H9 (cell line): ENCODE measurements around the gene EPHA10. TPM values are rescaled to one million over a fixed set of nuclear protein-coding genes. Genes with fewer than 3 reads are reported as not detected.

Experiments used
- DNase-seq: peaks from one replicate; pipeline ENCODE4 v3.0.0-alpha.2; 2017
- H2AFZ ChIP-seq: one replicate; pipeline ENCODE4 v1.6.1; 2013; ENCODE audit warnings: mild to moderate bottlenecking, low read length, control low read depth, moderate library complexity
- H2AK5ac ChIP-seq: 2 replicates; pipeline ENCODE4 v1.6.1; 2013; ENCODE audit warnings: low read length, control low read depth, mixed read lengths; ENCODE audit not compliant: insufficient read length
- H2BK120ac ChIP-seq: one replicate; pipeline ENCODE4 v1.6.1; 2013; ENCODE audit warnings: low read depth, mild to moderate bottlenecking, low read length, control low read depth, inconsistent platforms; ENCODE audit not compliant: poor library complexity, severe bottlenecking
- H2BK12ac ChIP-seq: 2 replicates; pipeline ENCODE4 v1.6.1; 2013; ENCODE audit warnings: low read length, control low read depth, mixed read lengths, low read depth; ENCODE audit not compliant: insufficient read length
- H2BK15ac ChIP-seq: 2 replicates; pipeline ENCODE4 v1.6.1; 2013; ENCODE audit warnings: low read depth, low read length, control low read depth
- H2BK20ac ChIP-seq: one replicate; pipeline ENCODE4 v1.6.1; 2013; ENCODE audit warnings: low read depth, mild to moderate bottlenecking, low read length, control low read depth, inconsistent platforms; ENCODE audit not compliant: poor library complexity, severe bottlenecking
- H2BK5ac ChIP-seq: 2 replicates; pipeline ENCODE4 v1.6.1; 2013; ENCODE audit warnings: low read length, control low read depth, mixed read lengths; ENCODE audit not compliant: insufficient read length
- H3K14ac ChIP-seq: 2 replicates; pipeline ENCODE4 v1.6.1; 2013; ENCODE audit warnings: low read length, control low read depth; ENCODE audit not compliant: insufficient read depth
- H3K18ac ChIP-seq: 2 replicates; pipeline ENCODE4 v1.6.1; 2013; ENCODE audit warnings: low read depth, mild to moderate bottlenecking, mixed read lengths, low read length, control low read depth; ENCODE audit not compliant: insufficient read length
- H3K23ac ChIP-seq: 2 replicates; pipeline ENCODE4 v1.6.1; 2013; ENCODE audit warnings: low read length, control low read depth, mixed read lengths, low read depth; ENCODE audit not compliant: insufficient read length
- H3K23me2 ChIP-seq: 2 replicates; pipeline ENCODE4 v1.6.1; 2013; ENCODE audit warnings: low read depth, mild to moderate bottlenecking, mixed read lengths, low read length, control low read depth; ENCODE audit not compliant: insufficient read length, poor library complexity, severe bottlenecking
- H3K27ac ChIP-seq: 2 replicates; pipeline ENCODE4 v1.5.1; 2013; ENCODE audit warnings: low read length, control low read depth, mixed read lengths, low read depth; ENCODE audit not compliant: insufficient read length
- H3K27me3 ChIP-seq: 2 replicates; pipeline ENCODE4 v1.6.1; 2013; ENCODE audit warnings: low read length, control low read depth, inconsistent platforms; ENCODE audit not compliant: insufficient read depth
- H3K4ac ChIP-seq: 2 replicates; pipeline ENCODE4 v1.6.1; 2013; ENCODE audit warnings: low read depth, mild to moderate bottlenecking, control low read depth, inconsistent platforms, low read length, moderate library complexity
- H3K4me1 ChIP-seq: 2 replicates; pipeline ENCODE4 v1.6.1; 2013; ENCODE audit warnings: low read length, control low read depth, inconsistent platforms; ENCODE audit not compliant: insufficient read depth
- H3K4me2 ChIP-seq: 2 replicates; pipeline ENCODE4 v1.6.1; 2013; ENCODE audit warnings: low read length, control low read depth, mixed read lengths; ENCODE audit not compliant: insufficient read length, insufficient read depth
- H3K56ac ChIP-seq: 2 replicates; pipeline ENCODE4 v1.6.1; 2013; ENCODE audit warnings: low read depth, mild to moderate bottlenecking, mixed read lengths, low read length, control low read depth; ENCODE audit not compliant: insufficient read length
- H3K79me1 ChIP-seq: 2 replicates; pipeline ENCODE4 v1.6.1; 2013; ENCODE audit warnings: low read depth, mild to moderate bottlenecking, moderate library complexity, low read length, control low read depth, inconsistent platforms; ENCODE audit not compliant: insufficient read depth, poor library complexity, severe bottlenecking
- H3K79me2 ChIP-seq: 2 replicates; pipeline ENCODE4 v1.6.1; 2013; ENCODE audit warnings: low read length, control low read depth, inconsistent platforms; ENCODE audit not compliant: insufficient read depth
- H3K9ac ChIP-seq: 2 replicates; pipeline ENCODE4 v1.6.1; 2013; ENCODE audit warnings: low read length, control low read depth, mixed read lengths; ENCODE audit not compliant: insufficient read length; ENCODE audit errors: extremely low read depth
- H3K9me3 ChIP-seq: one replicate; pipeline ENCODE4 v1.6.1; 2013; ENCODE audit warnings: low read depth, low read length, inconsistent platforms; ENCODE audit not compliant: control insufficient read depth
- H3T11ph ChIP-seq: one replicate; pipeline ENCODE4 v1.6.1; 2013; ENCODE audit warnings: mild to moderate bottlenecking, low read length, control low read depth, inconsistent platforms
- H4K20me1 ChIP-seq: one replicate; pipeline ENCODE4 v1.6.1; 2013; ENCODE audit not compliant: control insufficient read depth, insufficient read length, insufficient read depth
- H4K5ac ChIP-seq: 2 replicates; pipeline ENCODE4 v1.6.1; 2013; ENCODE audit warnings: low read depth, mild to moderate bottlenecking, mixed read lengths, low read length, control low read depth; ENCODE audit not compliant: insufficient read length
- H4K8ac ChIP-seq: replicated peaks from 2 replicates; pipeline ENCODE4 v1.6.1; 2013; ENCODE audit warnings: low read length, control low read depth, mixed read lengths, low read depth; ENCODE audit not compliant: insufficient read length
- H4K91ac ChIP-seq: 2 replicates; pipeline ENCODE4 v1.6.1; 2013; ENCODE audit warnings: low read depth, mild to moderate bottlenecking, moderate library complexity, mixed read lengths, low read length, control low read depth; ENCODE audit not compliant: insufficient read length
- H3K27ac Mint-ChIP-seq, 3 experiments: 2 replicates in 2 of 3; 3 replicates in 1 of 3; pipeline ENCODE4 v1.8.0; 2020 to 2021; ENCODE audit warnings: mixed read lengths in 3 of 3, mild to moderate bottlenecking in 1 of 3, moderate library complexity in 1 of 3
- H3K27me3 Mint-ChIP-seq: 2 replicates; pipeline ENCODE4 v1.8.0; 2021; ENCODE audit warnings: low read depth, mild to moderate bottlenecking, moderate library complexity, mixed read lengths
- H3K36me3 Mint-ChIP-seq, 3 experiments: 2 replicates in 2 of 3; 3 replicates in 1 of 3; pipeline ENCODE4 v1.8.0; 2020 to 2021; ENCODE audit warnings: low read depth in 3 of 3, mixed read lengths in 3 of 3; ENCODE audit not compliant: insufficient read depth in 1 of 3
- H3K4me1 Mint-ChIP-seq, 2 experiments: 2 replicates each; pipeline ENCODE4 v1.8.0; 2020; ENCODE audit warnings: mixed read lengths in 2 of 2
- H3K4me3 Mint-ChIP-seq, 2 experiments: 2 replicates in 1 of 2; 3 replicates in 1 of 2; pipeline ENCODE4 v1.8.0; 2020 to 2021; ENCODE audit warnings: mild to moderate bottlenecking in 2 of 2, mixed read lengths in 2 of 2, moderate library complexity in 1 of 2
- H3K9me3 Mint-ChIP-seq, 2 experiments: 2 replicates in 1 of 2; 3 replicates in 1 of 2; pipeline ENCODE4 v1.8.0; 2020; ENCODE audit warnings: mild to moderate bottlenecking in 2 of 2, mixed read lengths in 2 of 2, moderate library complexity in 1 of 2
- WGBS: extraction: QIAGEN DNeasy Blood & Tissue Kit; methylation state at CpG from one replicate; pipeline ENCODE4 v1.1.7; 2013; ENCODE audit warnings: missing lambda C conversion rate, low lambda C conversion rate, mixed read lengths; ENCODE audit not compliant: insufficient read length; ENCODE audit errors: extremely low coverage; 5-methylcytosine and 5-hydroxymethylcytosine counted together
- total RNA-seq: library from RNA; stranded (reverse); gene quantifications from 2 replicates; pipeline ENCODE4 v1.2.1, GENCODE V29; 2021
- TF ChIP-seq, protein P1 (sequence below): fragments of 200-600 bp; sonication (generic); conservative IDR thresholded peaks from 3 replicates; pipeline ENCODE4 v1.8.0; 2021; ENCODE audit warnings: antibody characterized with exemption, mild to moderate bottlenecking

EPHA10 gene
- total RNA-seq, 1 experiment from 2014 or later, result 0.96 TPM

- H4K91ac ChIP-seq, result no peak overlapping the region
- Mint-ChIP-seq H3K27me3 (peaks cover under 1% of the 10 kb centered on the region), H3K9me3 (no peaks in the 10 kb centered on the region; a peak in 1 of 5 replicates), H3K4me3 (peak overlapping the region; percentile 57 to 88), H3K4me1 (peaks cover 26 to 30% of the 10 kb centered on the region in 2 experiments), H3K27ac (no peak overlapping the region), H3K36me3 (no peaks in the 10 kb centered on the region)
- H4K5ac ChIP-seq, result no peak overlapping the region
- no peak overlapping the region for H2AK5ac ChIP-seq
- no peaks in the 10 kb centered on the region for H3K79me1 ChIP-seq
- peaks cover 19% of the 10 kb centered on the region for H3K23me2 ChIP-seq
- H2BK120ac ChIP-seq, result no peak overlapping the region
- H3K56ac ChIP-seq, result no peak overlapping the region
- H2BK20ac ChIP-seq, result no peak overlapping the region
- H2BK5ac ChIP-seq, result no peak overlapping the region
- H3K23ac ChIP-seq, result no peak overlapping the region
- H3K4ac ChIP-seq, result no peak overlapping the region
- DNase-seq, result peak; percentile 56
- H3K27me3 ChIP-seq, result peaks cover 25% of the 10 kb centered on the region
- H3K4me2 ChIP-seq, result peak overlapping the region; percentile 80
- no peak overlapping the region for H3K9ac ChIP-seq
- WGBS, result no CpG with 5 or more reads among the region's 27 CpGs
- no peaks in the 10 kb centered on the region for H4K20me1 ChIP-seq
- H3K9me3 ChIP-seq, result no peaks in the 10 kb centered on the region
- no peak overlapping the region for H2BK15ac ChIP-seq
- H2AFZ ChIP-seq, result no peak overlapping the region
- H4K8ac ChIP-seq, result no peak overlapping the region
- H3K4me1 ChIP-seq, result peaks cover 4% of the 10 kb centered on the region; the same call in 1 of the 2 replicates
- no peak overlapping the region for H3K14ac ChIP-seq
- no peak overlapping the region for H3T11ph ChIP-seq
- no peak overlapping the region for H2BK12ac ChIP-seq
- no peak overlapping the region for H3K18ac ChIP-seq
- H3K27ac ChIP-seq, result no peak overlapping the region
- H3K79me2 ChIP-seq, result no peaks in the 10 kb centered on the region
- TF ChIP-seq, protein P1, sequence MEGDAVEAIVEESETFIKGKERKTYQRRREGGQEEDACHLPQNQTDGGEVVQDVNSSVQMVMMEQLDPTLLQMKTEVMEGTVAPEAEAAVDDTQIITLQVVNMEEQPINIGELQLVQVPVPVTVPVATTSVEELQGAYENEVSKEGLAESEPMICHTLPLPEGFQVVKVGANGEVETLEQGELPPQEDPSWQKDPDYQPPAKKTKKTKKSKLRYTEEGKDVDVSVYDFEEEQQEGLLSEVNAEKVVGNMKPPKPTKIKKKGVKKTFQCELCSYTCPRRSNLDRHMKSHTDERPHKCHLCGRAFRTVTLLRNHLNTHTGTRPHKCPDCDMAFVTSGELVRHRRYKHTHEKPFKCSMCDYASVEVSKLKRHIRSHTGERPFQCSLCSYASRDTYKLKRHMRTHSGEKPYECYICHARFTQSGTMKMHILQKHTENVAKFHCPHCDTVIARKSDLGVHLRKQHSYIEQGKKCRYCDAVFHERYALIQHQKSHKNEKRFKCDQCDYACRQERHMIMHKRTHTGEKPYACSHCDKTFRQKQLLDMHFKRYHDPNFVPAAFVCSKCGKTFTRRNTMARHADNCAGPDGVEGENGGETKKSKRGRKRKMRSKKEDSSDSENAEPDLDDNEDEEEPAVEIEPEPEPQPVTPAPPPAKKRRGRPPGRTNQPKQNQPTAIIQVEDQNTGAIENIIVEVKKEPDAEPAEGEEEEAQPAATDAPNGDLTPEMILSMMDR, result peak; percentile 46; the same call in 2 of the 3 replicates
These were observed 1.2 kb upstream of the EPHA10 start for GRCh38 chr1:37765916-37766664.
